HepG2 (cell line): ENCODE data around the gene ELFN1. TPM values are rescaled to one million over a fixed set of nuclear protein-coding genes. Genes with fewer than 3 reads are reported as not detected.

ENCODE experiments used
- CBX1 ChIP-seq: IDR thresholded peaks from one replicate; pipeline ENCODE4 v1.6.1; 2016; ENCODE audit warnings: antibody characterized with exemption, low read depth
- FOXO1 ChIP-seq: sonication (generic); formaldehyde crosslinking; IDR thresholded peaks from 2 replicates; pipeline ENCODE4 v1.4.0; 2020; ENCODE audit warnings: missing genetic modification reagents
- GPN1 ChIP-seq: sonication (generic); formaldehyde crosslinking; IDR thresholded peaks from 2 replicates; pipeline ENCODE4 v1.5.1; 2020; ENCODE audit warnings: missing genetic modification reagents, borderline replicate concordance
- JARID2 ChIP-seq: sonication (generic); formaldehyde crosslinking; IDR thresholded peaks from 2 replicates; pipeline ENCODE4 v1.8.1; 2023; ENCODE audit warnings: missing genetic modification reagents, inconsistent platforms; ENCODE audit not compliant: insufficient replicate concordance
- JUN ChIP-seq: sonication (generic); formaldehyde crosslinking; IDR thresholded peaks from 2 replicates; pipeline ENCODE4 v1.4.0; 2020; ENCODE audit warnings: mild to moderate bottlenecking, missing genetic modification reagents
- KLF13 ChIP-seq: sonication (generic); formaldehyde crosslinking; IDR thresholded peaks from 2 replicates; pipeline ENCODE4 v1.4.0; 2020; ENCODE audit warnings: mild to moderate bottlenecking, missing genetic modification reagents
- LRRFIP1 ChIP-seq: sonication (generic); formaldehyde crosslinking; conservative IDR thresholded peaks from 2 replicates; pipeline ENCODE4 v1.4.0; 2020; ENCODE audit warnings: missing genetic modification reagents
- POLR2AphosphoS2 ChIP-seq: IDR thresholded peaks from 2 replicates; pipeline ENCODE4 v1.6.1; 2011; ENCODE audit warnings: low read depth, low read length, improper control_type of control experiment
- PRDM10 ChIP-seq: sonication (generic); formaldehyde crosslinking; IDR thresholded peaks from 2 replicates; pipeline ENCODE4 v1.4.0; 2020; ENCODE audit warnings: low read depth, missing genetic modification reagents
- RNF219 ChIP-seq: sonication (generic); formaldehyde crosslinking; IDR thresholded peaks from 2 replicates; pipeline ENCODE4 v1.5.0; 2020; ENCODE audit warnings: mild to moderate bottlenecking, missing genetic modification reagents
- SYNCRIP ChIP-seq: fragments of 200-400 bp; formaldehyde crosslinking; IDR thresholded peaks from 2 replicates; pipeline ENCODE4 v1.6.1; 2018; ENCODE audit warnings: mild to moderate bottlenecking, low read depth, low read length; ENCODE audit not compliant: insufficient read depth
- THYN1 ChIP-seq: sonication (generic); formaldehyde crosslinking; IDR thresholded peaks from 2 replicates; pipeline ENCODE4 v1.8.1; 2023; ENCODE audit warnings: low read depth, mild to moderate bottlenecking, moderate library complexity, missing genetic modification reagents, borderline replicate concordance
- ZBTB43 ChIP-seq: sonication (generic); formaldehyde crosslinking; conservative IDR thresholded peaks from 2 replicates; pipeline ENCODE4 v1.4.0; 2020; ENCODE audit warnings: missing genetic modification reagents
- ZBTB8A ChIP-seq: sonication (generic); formaldehyde crosslinking; IDR thresholded peaks from 2 replicates; pipeline ENCODE4 v1.4.0; 2020; ENCODE audit warnings: mild to moderate bottlenecking, low read depth, missing genetic modification reagents, borderline replicate concordance
- ZNF460 ChIP-seq: sonication (generic); formaldehyde crosslinking; IDR thresholded peaks from 2 replicates; pipeline ENCODE4 v1.5.1; 2020; ENCODE audit warnings: missing genetic modification reagents, mild to moderate bottlenecking, borderline replicate concordance
- ZNF781 ChIP-seq: sonication (generic); formaldehyde crosslinking; IDR thresholded peaks from 2 replicates; pipeline ENCODE4 v1.5.1; 2020; ENCODE audit warnings: borderline replicate concordance, mild to moderate bottlenecking, missing genetic modification reagents; ENCODE audit errors: not compliant biosample characterization
- ZNF788 ChIP-seq: sonication (generic); formaldehyde crosslinking; IDR thresholded peaks from 2 replicates; pipeline ENCODE4 v1.5.0; 2020; ENCODE audit warnings: mild to moderate bottlenecking, missing genetic modification reagents, borderline replicate concordance
- polyA plus RNA-seq, 8 experiments: library from polyadenylated mRNA; depleted of rRNA in 3 of 8; stranded (reverse) in 7 of 8; unstranded in 1 of 8; fragments of >200 nt; fragmentation: Illumina TruSeq in 4 of 8; extraction: Trizol in 4 of 8; gene quantifications; 2 replicates each; pipeline versions ENCODE4 v1.2.1 to v1.2.3, GENCODE V29; 2011 to 2016; ENCODE audit warnings: low read depth in 4 of 8, missing spikeins in 1 of 8, mixed read lengths in 1 of 8; ENCODE audit not compliant: insufficient read depth in 1 of 8
- total RNA-seq, 5 experiments: library from RNA; depleted of rRNA; stranded (reverse); fragments of >200 nt; fragmentation: Illumina TruSeq; extraction: Trizol; gene quantifications; 2 replicates each; pipeline ENCODE4 v1.2.3, GENCODE V29; 2016; ENCODE audit warnings: low read depth in 1 of 5

Gene ELFN1
- total and polyA plus RNA-seq, 2 of the 13 experiments (the other 11 are each of a cell fraction or from before 2014, with no cell fraction given): 0.13 to 0.18 TPM

- TF ChIP-seq PRDM10 (CRISPR knock-in tag): 0 out of 2 replicates have a peak, but pooled peaks have one; percentile 61
- peak; percentile 90 for TF ChIP-seq THYN1
- no peak for TF ChIP-seq CBX1
- TF ChIP-seq ZBTB8A (CRISPR knock-in tag): peak; percentile 34; the same call in 1 of the 2 replicates
- no peak for TF ChIP-seq GPN1 (CRISPR knock-in tag)
- TF ChIP-seq FOXO1 (CRISPR knock-in tag): peak; percentile 98
- peak; percentile 99; the same call in 1 of the 2 replicates for TF ChIP-seq ZNF788 (CRISPR knock-in tag)
- TF ChIP-seq RNF219 (CRISPR knock-in tag): peak; percentile 92; the same call in 1 of the 2 replicates
- no peak for TF ChIP-seq LRRFIP1 (CRISPR knock-in tag)
- TF ChIP-seq POLR2AphosphoS2: no peak
- TF ChIP-seq SYNCRIP: no peak
- TF ChIP-seq ZNF460 (CRISPR knock-in tag): peak; percentile 82; the same call in 1 of the 2 replicates
- TF ChIP-seq JUN: peak; percentile 74; the same call in 1 of the 2 replicates
- peak; percentile 83 for TF ChIP-seq ZBTB43 (CRISPR knock-in tag)
- TF ChIP-seq KLF13 (CRISPR knock-in tag): peak; percentile 73; the same call in 1 of the 2 replicates
- peak; percentile 96 for TF ChIP-seq ZNF781 (CRISPR knock-in tag)
- TF ChIP-seq JARID2 (CRISPR knock-in tag): no peak
Measured at GRCh38 chr7:1713502-1714484, 43.7 kb downstream of the ELFN1 start (continued).
